ENCODE results near the gene ZNF770.

DNA sequence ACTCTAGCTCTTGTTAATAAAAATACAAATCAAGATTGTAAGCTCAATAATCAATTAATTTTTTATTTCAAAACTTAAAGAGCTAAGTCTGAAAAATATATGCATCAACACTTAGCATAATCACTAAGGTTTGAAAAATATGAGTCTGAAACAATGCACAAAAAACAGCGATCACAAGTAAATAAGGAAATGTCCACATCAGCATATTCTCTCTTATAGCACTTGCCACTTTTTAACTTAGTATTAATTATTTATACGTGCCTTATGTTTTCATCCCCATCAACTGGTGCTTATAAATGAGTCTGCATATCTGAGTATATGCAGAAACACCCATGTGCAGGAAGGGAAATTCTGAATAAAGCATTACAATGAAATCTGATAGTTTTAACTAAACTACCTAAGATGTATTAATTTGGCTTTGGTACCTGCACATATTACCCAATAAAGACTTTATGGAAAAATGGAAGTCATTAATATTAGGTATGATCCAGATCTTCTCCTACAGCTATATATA is 46.8 kb downstream of the ZNF770 start:
- TF ChIP-seq, protein P1, sequence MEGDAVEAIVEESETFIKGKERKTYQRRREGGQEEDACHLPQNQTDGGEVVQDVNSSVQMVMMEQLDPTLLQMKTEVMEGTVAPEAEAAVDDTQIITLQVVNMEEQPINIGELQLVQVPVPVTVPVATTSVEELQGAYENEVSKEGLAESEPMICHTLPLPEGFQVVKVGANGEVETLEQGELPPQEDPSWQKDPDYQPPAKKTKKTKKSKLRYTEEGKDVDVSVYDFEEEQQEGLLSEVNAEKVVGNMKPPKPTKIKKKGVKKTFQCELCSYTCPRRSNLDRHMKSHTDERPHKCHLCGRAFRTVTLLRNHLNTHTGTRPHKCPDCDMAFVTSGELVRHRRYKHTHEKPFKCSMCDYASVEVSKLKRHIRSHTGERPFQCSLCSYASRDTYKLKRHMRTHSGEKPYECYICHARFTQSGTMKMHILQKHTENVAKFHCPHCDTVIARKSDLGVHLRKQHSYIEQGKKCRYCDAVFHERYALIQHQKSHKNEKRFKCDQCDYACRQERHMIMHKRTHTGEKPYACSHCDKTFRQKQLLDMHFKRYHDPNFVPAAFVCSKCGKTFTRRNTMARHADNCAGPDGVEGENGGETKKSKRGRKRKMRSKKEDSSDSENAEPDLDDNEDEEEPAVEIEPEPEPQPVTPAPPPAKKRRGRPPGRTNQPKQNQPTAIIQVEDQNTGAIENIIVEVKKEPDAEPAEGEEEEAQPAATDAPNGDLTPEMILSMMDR (IDR thresholded peaks at IDR 0.05) = no peak
- no peak for TF ChIP-seq POLR2A (IDR thresholded peaks at IDR 0.05)
